Measurements from ENCODE around the gene GSTM2.

GSTM2 gene

DNA sequence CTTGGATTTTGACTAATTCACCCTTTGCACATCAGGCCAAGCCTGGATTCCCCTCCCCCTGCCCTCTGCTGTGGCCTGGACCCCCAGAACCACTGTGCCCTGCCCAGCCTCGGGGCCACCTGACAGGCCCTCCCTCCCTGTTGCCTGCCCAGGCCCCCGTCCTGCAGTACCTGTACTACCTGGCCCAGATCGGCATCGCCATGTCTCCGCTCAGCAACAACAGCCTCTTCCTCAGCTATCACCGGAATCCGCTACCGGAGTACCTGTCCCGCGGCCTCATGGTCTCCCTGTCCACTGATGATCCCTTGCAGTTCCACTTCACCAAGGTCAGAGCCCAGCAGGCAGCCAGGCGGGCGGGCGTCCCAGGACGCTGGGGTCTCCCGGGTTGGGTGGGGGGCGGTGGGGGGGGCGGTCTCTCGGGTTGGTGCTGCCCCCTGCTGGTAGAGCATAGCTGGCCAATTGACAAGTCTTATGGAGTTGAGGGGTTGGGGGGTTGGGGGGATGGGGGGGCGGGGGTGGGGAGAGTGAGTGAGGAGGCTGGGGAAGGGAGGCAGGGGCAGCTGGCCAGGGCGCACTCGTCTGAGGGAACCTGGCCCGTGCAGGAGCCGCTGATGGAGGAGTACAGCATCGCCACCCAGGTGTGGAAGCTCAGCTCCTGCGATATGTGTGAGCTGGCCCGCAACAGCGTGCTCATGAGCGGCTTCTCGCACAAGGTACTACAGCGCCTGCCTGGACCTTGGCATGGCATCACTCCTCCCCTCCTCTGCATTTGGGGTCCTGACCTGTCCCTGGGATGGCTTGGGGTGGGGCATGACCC, 37.6 kb upstream of the GSTM2 start:
- no peak for DNase-seq

GRCh38 chr1:109630898-109631512, 36.9 kb upstream of the GSTM2 start:
- no peak for DNase-seq

- DNase-seq: no peak
Measured at GRCh38 chr1:109631513-109632505, 36.0 kb upstream of the GSTM2 start.

DNA sequence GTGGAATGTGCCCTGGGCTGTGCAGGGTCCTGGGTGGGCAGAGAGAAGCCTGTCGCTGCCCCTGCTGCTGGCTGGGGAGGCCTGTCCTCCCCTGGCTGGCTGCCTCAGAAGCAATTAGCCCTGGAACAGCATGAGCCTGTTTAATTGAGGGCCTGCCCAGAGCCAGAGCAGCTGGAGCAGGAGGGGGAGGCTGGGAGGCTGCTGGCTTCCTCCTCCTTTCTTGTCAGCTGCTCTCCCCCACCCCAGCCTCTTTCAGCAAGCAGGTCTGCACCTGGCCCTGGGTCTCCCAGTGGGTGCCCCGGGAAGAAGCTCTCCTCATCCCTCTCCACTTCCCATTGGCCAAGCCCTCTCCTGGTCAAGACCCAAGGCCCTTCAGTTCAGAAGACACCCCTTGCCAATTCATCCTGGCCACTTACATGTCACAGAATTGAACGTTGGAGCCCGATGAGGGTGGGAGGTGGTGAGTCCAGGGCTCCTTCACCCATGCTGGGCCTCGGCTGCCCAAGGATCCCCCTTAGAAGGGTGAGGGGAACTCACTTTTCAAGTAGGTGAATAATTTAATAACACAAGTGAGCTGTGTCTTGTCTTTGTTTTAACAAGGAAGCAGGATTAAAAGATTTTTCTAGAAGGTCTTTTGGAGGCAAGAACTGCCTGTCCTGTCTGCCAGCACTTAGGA, 35.0 kb upstream of the GSTM2 start:
- no peak for DNase-seq

GRCh38 chr1:109634292-109634691, 33.6 kb upstream of the GSTM2 start:
- no peak for DNase-seq

GRCh38 chr1:109634771-109635750, 32.8 kb upstream of the GSTM2 start:
- no peak for DNase-seq

DNA sequence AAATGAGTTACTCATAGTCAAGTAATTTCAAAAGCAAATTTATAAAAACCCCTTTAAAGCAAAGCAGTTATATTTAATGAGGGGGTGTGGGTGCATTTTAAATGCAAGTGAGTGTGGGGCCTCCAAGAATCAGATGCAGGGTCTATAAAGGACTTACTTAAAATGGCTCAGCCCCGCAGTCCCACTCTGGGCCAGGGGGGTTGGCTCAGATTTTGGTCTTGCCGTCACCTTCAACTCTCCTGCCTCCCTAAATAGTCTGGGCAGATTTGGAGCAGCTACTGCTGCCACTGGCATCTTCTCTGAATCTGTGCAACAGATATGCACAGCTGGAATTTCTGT, 32.0 kb upstream of the GSTM2 start:
- no peak for DNase-seq

GRCh38 chr1:109636201-109636952, 31.5 kb upstream of the GSTM2 start:
- DNase-seq: no peak

DNA sequence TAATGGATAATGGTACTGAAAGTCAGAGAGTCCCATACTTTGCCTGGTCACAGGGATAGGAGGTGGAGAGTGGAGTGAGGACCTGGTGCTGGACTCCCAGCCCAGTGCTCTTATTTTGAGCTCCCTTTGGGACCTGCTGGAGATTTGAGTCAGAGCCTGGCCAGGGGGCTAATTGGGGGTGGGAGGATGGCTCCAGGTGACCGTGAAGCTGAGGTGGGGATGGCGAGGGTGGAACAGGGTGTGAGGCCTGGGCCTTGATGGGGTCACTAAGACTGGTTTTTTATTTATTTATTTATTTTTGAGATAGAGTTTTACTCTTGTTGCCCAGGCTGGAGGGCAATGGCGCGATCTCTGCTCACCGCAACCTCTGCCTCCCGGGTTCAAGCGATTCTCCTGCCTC, 30.4 kb upstream of the GSTM2 start:
- no peak for DNase-seq

GRCh38 chr1:109639063-109639840, 28.6 kb upstream of the GSTM2 start:
- no peak for DNase-seq

DNA sequence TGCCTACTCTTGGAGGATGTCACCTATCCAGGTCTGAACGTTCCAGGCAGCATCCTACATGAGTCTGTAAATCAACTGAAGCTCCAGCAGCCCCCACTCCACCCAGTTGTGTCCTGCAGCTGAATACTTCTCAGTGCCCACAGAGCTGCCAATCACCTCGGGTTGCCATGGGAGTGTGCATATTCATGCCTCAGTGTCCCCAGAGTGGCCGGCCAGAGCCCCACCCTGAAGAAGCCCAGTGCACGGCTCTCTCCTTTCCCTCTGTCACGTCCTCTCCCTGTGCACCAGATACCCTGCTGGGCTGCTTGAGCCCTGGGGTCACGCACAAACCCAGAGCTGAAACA, 28.0 kb upstream of the GSTM2 start:
- no peak for DNase-seq

- DNase-seq: peak in 1 of 2 experiments; percentile 34
Measured at GRCh38 chr1:109640285-109640865, 27.5 kb upstream of the GSTM2 start.

DNA sequence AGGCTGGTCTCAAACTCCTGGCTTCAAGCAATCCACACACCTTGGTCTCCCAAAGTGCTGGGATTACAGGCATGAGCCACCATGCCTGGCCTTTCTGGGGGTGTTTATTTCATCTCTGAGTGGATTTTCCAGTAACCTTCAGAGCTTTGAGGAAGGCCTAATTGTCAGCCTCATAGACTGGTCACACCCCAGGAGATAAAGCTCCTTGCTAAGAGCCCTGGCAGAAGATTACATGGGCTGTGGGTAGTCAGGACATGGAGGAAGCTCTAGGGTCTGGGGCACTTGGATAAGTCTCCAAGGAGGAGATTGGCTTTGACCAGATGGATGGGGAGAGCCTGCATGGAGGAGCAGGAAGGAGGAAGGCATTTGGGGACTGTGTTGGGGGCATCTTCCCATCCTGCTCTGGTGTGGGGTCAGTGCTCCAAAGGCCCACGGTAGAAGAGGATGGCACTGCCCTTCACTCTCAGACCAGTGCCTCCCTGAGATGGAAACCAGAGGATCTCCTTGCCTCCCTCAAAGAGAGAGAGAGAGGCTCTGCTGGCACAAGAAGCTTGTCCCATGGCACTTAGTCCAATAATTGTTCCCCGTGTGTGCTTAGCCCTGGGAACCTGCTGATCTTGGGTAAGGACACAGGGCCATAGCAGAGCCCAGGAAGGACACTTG, 26.6 kb upstream of the GSTM2 start:
- DNase-seq: no peak

- no peak for DNase-seq
Measured at GRCh38 chr1:109641861-109642260, 26.0 kb upstream of the GSTM2 start.

DNA sequence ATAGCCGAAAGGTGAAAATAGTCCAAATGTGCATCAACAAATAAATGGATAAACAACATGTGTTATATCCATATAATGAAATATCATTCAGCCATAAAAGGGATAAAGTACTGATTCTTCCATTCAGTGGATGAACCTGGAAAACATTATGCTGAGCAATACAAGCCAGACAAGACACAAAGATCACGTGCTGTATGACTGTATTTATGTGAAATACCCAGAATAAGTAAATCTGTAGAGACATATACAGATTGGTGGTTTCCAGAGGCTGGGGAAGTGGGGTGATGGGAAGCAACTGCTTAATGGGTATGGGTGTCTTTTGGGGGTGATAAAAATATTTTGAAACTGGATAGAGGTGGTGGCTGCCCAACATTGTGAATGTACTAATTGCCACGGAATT, 25.2 kb upstream of the GSTM2 start:
- no peak for DNase-seq

GRCh38 chr1:109643385-109644230, 24.2 kb upstream of the GSTM2 start:
- DNase-seq: peak in 1 of 2 experiments; percentile 5

- DNase-seq: no peak
Measured at GRCh38 chr1:109644670-109645069, 23.2 kb upstream of the GSTM2 start.

DNA sequence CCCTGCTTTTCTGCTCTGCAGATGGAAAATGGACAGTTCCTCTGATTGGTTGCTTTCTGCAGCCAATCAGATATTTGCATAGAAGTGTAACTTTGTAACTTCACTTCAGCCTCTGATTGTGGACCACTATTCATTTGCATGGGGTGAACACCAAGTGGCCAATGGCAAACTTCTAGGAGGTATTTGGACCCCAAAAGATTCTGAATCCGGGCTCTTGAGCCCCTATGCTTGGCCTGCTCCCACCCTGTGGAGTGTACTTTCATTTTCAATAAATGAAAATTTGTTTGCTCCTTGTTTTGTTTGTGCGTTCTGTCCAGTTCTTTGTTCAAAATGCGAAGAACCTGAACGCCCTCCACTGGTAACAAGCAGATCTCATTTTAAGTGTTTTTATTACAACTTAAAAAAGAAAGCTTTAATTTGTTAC, 18.4 kb upstream of the GSTM2 start:
- no peak for DNase-seq

Measured in cerebellar nuclear complex (tissue), 1 donor.